ENCODE measurements around the gene A1BG.

A1BG gene

GRCh38 chr19:58346961-58347929, 6.0 kb downstream of the A1BG start:
- H3K27me3 ChIP-seq (ENCODE audit: insufficient read depth, poor library complexity, severe bottlenecking) = peaks cover 4% of the 10 kb centered on the region
- H3K4me3 ChIP-seq (replicated peaks; ENCODE audit: insufficient read depth, low read length) = peak overlapping the region; percentile 59
- H3K27ac ChIP-seq (replicated peaks) = no peak overlapping the region
- TF ChIP-seq SPI1 (IDR thresholded peaks at IDR 0.05; ENCODE audit: borderline replicate concordance, low read depth) (no peak), CTCF (IDR thresholded peaks at IDR 0.05; ENCODE audit: insufficient read depth, low read length) (no peak), GABPA (IDR thresholded peaks at IDR 0.05; ENCODE audit: low read depth) (no peak), POLR2AphosphoS5 (IDR thresholded peaks at IDR 0.05; ENCODE audit: low read depth) (no peak), REST (IDR thresholded peaks at IDR 0.05; ENCODE audit: insufficient replicate concordance, low read depth) (no peak)
- peak; percentile 52 to 72 for DNase-seq (ENCODE audit: low read depth in 1 of 2, low spot score in 1 of 2)

- H3K27me3 ChIP-seq (ENCODE audit: insufficient read depth, poor library complexity, severe bottlenecking) = peaks cover 4% of the 10 kb centered on the region
- DNase-seq (ENCODE audit: low read depth in 1 of 2, low spot score in 1 of 2) = no peak
- TF ChIP-seq GABPA (IDR thresholded peaks at IDR 0.05; ENCODE audit: low read depth) (no peak), REST (IDR thresholded peaks at IDR 0.05; ENCODE audit: insufficient replicate concordance, low read depth) (no peak), SPI1 (IDR thresholded peaks at IDR 0.05; ENCODE audit: borderline replicate concordance, low read depth) (no peak), CTCF (IDR thresholded peaks at IDR 0.05; ENCODE audit: insufficient read depth, low read length) (no peak), POLR2AphosphoS5 (IDR thresholded peaks at IDR 0.05; ENCODE audit: low read depth) (no peak)
- H3K27ac ChIP-seq (replicated peaks) = no peak overlapping the region
- no peak overlapping the region for H3K4me3 ChIP-seq (replicated peaks; ENCODE audit: insufficient read depth, low read length)
Measured at GRCh38 chr19:58345558-58345957, 7.7 kb downstream of the A1BG start.

GRCh38 chr19:58338825-58339558, 14.3 kb downstream of the A1BG start:
- H3K27ac ChIP-seq (replicated peaks) = no peak overlapping the region
- TF ChIP-seq GABPA (IDR thresholded peaks at IDR 0.05; ENCODE audit: low read depth) (no peak), REST (IDR thresholded peaks at IDR 0.05; ENCODE audit: insufficient replicate concordance, low read depth) (no peak), SPI1 (IDR thresholded peaks at IDR 0.05; ENCODE audit: borderline replicate concordance, low read depth) (no peak), CTCF (IDR thresholded peaks at IDR 0.05; ENCODE audit: insufficient read depth, low read length) (no peak), POLR2AphosphoS5 (IDR thresholded peaks at IDR 0.05; ENCODE audit: low read depth) (no peak)

More at GRCh38 chr19:58338825-58339558, 14.3 kb downstream of the A1BG start:
- Histone ChIP-seq H3K27me3 (ENCODE audit: insufficient read depth, poor library complexity, severe bottlenecking) (no peaks in the 10 kb centered on the region), H3K4me3 (replicated peaks; ENCODE audit: insufficient read depth, low read length) (no peak overlapping the region)
- no peak for DNase-seq (ENCODE audit: low read depth in 1 of 2, low spot score in 1 of 2)
